Caco-2 (cell line): ENCODE results near the gene ZNF593. TPM values are rescaled to one million over a fixed set of nuclear protein-coding genes. Genes with fewer than 3 reads are reported as not detected.

Experiments used
- BruUV-seq: library from RNA; stranded (reverse); fragments of 400-500 nt; replicated peaks from 2 replicates; lab custom pipeline; 2021; lab: Mats Ljungman, UMichigan
- CTCF ChIA-PET: fragments of 300-600 bp; sonication (Branson Sonifier 250); formaldehyde crosslinking; loops from one replicate; lab custom pipeline; 2022; ENCODE audit warnings: antibody characterized with exemption; lab: Charles Lee
- POLR2A ChIA-PET: fragments of 300-600 bp; sonication (Branson Sonifier 250); formaldehyde crosslinking; loops from one replicate; lab custom pipeline; 2022; ENCODE audit warnings: antibody characterized with exemption; lab: Charles Lee
- DNase-seq, 2 experiments: peaks; one replicate each; pipeline versions ENCODE4 v3.0.0 to v3.0.0-alpha.2; 2020 to 2022
- H3K27me3 ChIP-seq: replicated peaks from 2 replicates; pipeline ENCODE4 v1.6.0; 2011; ENCODE audit warnings: low read length; ENCODE audit not compliant: control insufficient read depth, insufficient read depth
- H3K36me3 ChIP-seq: 2 replicates; pipeline ENCODE4 v1.5.1; 2011; ENCODE audit warnings: low read length; ENCODE audit not compliant: control insufficient read depth, insufficient read depth
- H3K4me1 ChIP-seq: fragments of 250-450 bp; sonication (Bioruptor Pico); 2 replicates; pipeline ENCODE4 v1.5.1; 2020; ENCODE audit warnings: mild to moderate bottlenecking
- H3K4me3 ChIP-seq: 2 replicates; pipeline ENCODE4 v1.5.1; 2011; ENCODE audit warnings: low read depth, mild to moderate bottlenecking, control low read depth, low read length
- H3K9me3 ChIP-seq: fragments of 250-450 bp; sonication (Bioruptor Pico); 2 replicates; pipeline ENCODE4 v1.5.1; 2020; ENCODE audit warnings: mild to moderate bottlenecking, moderate library complexity
- H3K27ac Mint-ChIP-seq: one replicate; pipeline ENCODE4 v1.8.0; 2022; ENCODE audit warnings: mixed read lengths; ENCODE audit not compliant: unreplicated experiment
- H3K27me3 Mint-ChIP-seq: one replicate; pipeline ENCODE4 v1.8.0; 2022; ENCODE audit warnings: mixed read lengths; ENCODE audit not compliant: insufficient read depth, unreplicated experiment
- H3K36me3 Mint-ChIP-seq: one replicate; pipeline ENCODE4 v1.8.0; 2022; ENCODE audit warnings: mild to moderate bottlenecking, mixed read lengths; ENCODE audit not compliant: insufficient read depth, unreplicated experiment
- H3K4me1 Mint-ChIP-seq: one replicate; pipeline ENCODE4 v1.8.0; 2022; ENCODE audit warnings: low read depth, mixed read lengths; ENCODE audit not compliant: unreplicated experiment
- H3K4me3 Mint-ChIP-seq: one replicate; pipeline ENCODE4 v1.8.0; 2022; ENCODE audit warnings: mild to moderate bottlenecking, moderate library complexity, mixed read lengths; ENCODE audit not compliant: unreplicated experiment
- H3K9me3 Mint-ChIP-seq: one replicate; pipeline ENCODE4 v1.8.0; 2022; ENCODE audit warnings: mixed read lengths; ENCODE audit not compliant: unreplicated experiment
- CTCF ChIP-seq, 2 experiments: fragments of 200-600 bp in 1 of 2; IDR thresholded peaks; 1 replicate in 1 of 2; 2 replicates in 1 of 2; pipeline versions ENCODE4 v1.5.1 to v1.8.0; 2011 to 2022; ENCODE audit warnings: antibody characterized with exemption in 1 of 2, control low read depth in 1 of 2, inconsistent platforms in 1 of 2, low read depth in 1 of 2, low read length in 1 of 2, mild to moderate bottlenecking in 1 of 2, moderate library complexity in 1 of 2; ENCODE audit not compliant: insufficient read depth in 1 of 2, severe bottlenecking in 1 of 2, unreplicated experiment in 1 of 2
- intact Hi-C: fragments of 100-400 bp; cut with micrococcal nuclease; formaldehyde crosslinking; loops from one replicate; pipeline ENCODE4 v1.10.0; 2022; ENCODE audit not compliant: unreplicated experiment
- total RNA-seq: library from RNA; stranded (reverse); gene quantifications from 2 replicates; pipeline ENCODE4 v1.2.3, GENCODE V29; 2022

The ZNF593 gene
- total RNA-seq, 1 experiment from 2014 or later: 50.0 TPM

DNA sequence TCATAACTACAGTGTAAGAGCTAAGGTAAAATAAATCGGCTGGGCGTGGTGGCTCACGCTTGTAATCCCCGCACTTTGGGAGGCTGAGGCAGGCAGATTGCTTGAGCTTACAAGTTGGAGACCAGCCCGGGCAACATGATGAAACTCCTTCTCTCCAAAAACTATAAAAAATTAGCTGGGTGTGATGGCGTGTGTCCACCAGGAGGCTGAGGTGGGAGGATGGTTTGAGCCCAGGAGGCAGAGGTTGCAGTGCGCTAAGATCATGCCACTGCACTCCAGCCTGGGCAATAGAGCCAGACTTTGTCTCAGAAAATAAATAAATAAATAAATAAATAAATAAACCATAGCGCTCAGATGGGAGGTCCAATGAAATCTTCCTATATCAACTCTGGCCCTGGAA is 27.5 kb upstream of the ZNF593 start:
- DNase-seq: no peak
- no peaks in the 10 kb centered on the region for H3K9me3 Mint-ChIP-seq
- intact Hi-C loops: no loop called here
- BruUV-seq: no TSS peak
- no peak overlapping the region for H3K4me3 Mint-ChIP-seq
- no peak overlapping the region for H3K27ac Mint-ChIP-seq
- ChIA-PET POLR2A (no interaction called here), CTCF (interaction anchor here (0.6 to 1.5 kb wide), 4 partner anchors 41 to 1651 kb away, joined by 3 to 4 read pairs (median 3); no protein-coding TSS in a partner anchor)
- H3K36me3 ChIP-seq: no peaks in the 10 kb centered on the region
- H3K4me1 ChIP-seq: no peaks in the 10 kb centered on the region
- no peaks in the 10 kb centered on the region for H3K27me3 ChIP-seq
- TF ChIP-seq CTCF (IDR thresholded peaks at IDR 0.05; ENCODE audit: insufficient read depth in 1 of 2, low read depth in 1 of 2, low read length in 1 of 2, severe bottlenecking in 1 of 2, unreplicated experiment in 1 of 2): no peak
- no peaks in the 10 kb centered on the region for H3K9me3 ChIP-seq
- no peaks in the 10 kb centered on the region for H3K36me3 Mint-ChIP-seq
- no peaks in the 10 kb centered on the region for H3K4me1 Mint-ChIP-seq
- no peak overlapping the region for H3K4me3 ChIP-seq
- H3K27me3 Mint-ChIP-seq: no peaks in the 10 kb centered on the region

DNA sequence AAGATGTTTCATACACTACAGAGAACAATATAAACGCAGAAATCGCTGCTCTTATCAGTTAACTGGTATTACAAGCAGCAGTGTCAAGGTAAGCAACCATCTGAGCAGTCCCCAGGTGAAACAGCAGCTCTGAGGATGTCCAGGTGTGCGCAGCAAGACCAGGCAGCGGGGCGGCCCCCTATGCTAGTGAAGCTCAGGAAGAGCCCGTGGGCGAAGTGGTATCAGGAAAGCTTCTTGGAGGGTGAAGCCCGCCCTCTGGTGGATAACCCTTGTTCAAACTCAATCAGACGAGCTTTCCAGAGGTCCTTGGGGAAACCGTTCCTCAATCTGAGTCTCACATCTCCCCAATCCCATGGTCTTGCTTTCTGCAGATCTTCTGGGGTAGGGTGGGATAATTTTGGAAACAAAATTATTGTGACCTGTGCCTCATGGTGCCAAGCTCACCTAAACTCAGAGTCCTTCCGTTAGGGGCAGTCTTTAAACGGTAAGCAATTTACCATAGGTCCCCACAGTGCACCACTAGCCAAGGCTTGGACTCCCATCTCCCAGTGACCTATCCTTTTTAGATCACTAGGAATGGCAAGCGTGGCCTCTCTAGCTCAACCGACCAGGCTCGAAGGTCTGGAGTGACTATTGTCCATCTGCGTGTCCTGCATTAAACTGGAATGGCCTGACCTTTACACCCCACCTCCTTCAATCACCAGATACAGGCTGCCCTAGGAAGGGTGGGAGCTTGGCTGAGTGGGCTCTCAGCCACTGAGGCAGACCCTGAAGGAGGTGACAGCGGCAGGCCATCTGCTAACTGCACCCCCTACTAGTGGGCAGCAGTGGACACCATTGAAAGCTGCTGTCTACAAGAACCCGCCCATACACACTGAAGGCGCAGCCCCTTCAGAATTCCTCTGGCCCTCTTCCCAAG is 24.4 kb upstream of the ZNF593 start:
- CTCF ChIA-PET: interaction anchor here (0.5 to 2.7 kb wide), 26 partner anchors 9 to 1623 kb away, joined by 3 to 77 read pairs (median 5); partner anchors contain the start of genes CEP85, CNKSR1, PAFAH2 and PDIK1L
- intact Hi-C loops: loop anchor here (1.0 kb wide), 3 partner anchors 16 to 110 kb away; no protein-coding TSS in a partner anchor
- Mint-ChIP-seq H3K36me3 (no peaks in the 10 kb centered on the region), H3K27ac (no peak overlapping the region), H3K9me3 (no peaks in the 10 kb centered on the region), H3K27me3 (no peaks in the 10 kb centered on the region), H3K4me1 (no peaks in the 10 kb centered on the region), H3K4me3 (no peak overlapping the region)
- Histone ChIP-seq H3K27me3 (no peaks in the 10 kb centered on the region), H3K4me1 (no peaks in the 10 kb centered on the region), H3K4me3 (no peak overlapping the region), H3K9me3 (no peaks in the 10 kb centered on the region), H3K36me3 (no peaks in the 10 kb centered on the region)
- DNase-seq: peak; percentile 83 to 84
- POLR2A ChIA-PET: interaction anchor here (1.1 kb wide), 1 partner anchor 109 kb away, joined by 5 read pairs; no protein-coding TSS in a partner anchor
- peak; percentile 62 to 63 for TF ChIP-seq CTCF (IDR thresholded peaks at IDR 0.05; ENCODE audit: insufficient read depth in 1 of 2, low read depth in 1 of 2, low read length in 1 of 2, severe bottlenecking in 1 of 2, unreplicated experiment in 1 of 2)
- BruUV-seq: no TSS peak

GRCh38 chr1:26145960-26146294 is 23.8 kb upstream of the ZNF593 start:
- no peaks in the 10 kb centered on the region for H3K9me3 Mint-ChIP-seq
- intact Hi-C loops: loop anchor here (1.0 kb wide), 3 partner anchors 15 to 111 kb away; no protein-coding TSS in a partner anchor
- H3K27me3 Mint-ChIP-seq: no peaks in the 10 kb centered on the region
- Histone ChIP-seq H3K4me3 (no peak overlapping the region), H3K27me3 (no peaks in the 10 kb centered on the region), H3K9me3 (no peaks in the 10 kb centered on the region), H3K36me3 (no peaks in the 10 kb centered on the region), H3K4me1 (no peaks in the 10 kb centered on the region)
- no peaks in the 10 kb centered on the region for H3K4me1 Mint-ChIP-seq
- BruUV-seq: no TSS peak
- POLR2A ChIA-PET: no interaction called here
- DNase-seq: no peak
- CTCF ChIA-PET: interaction anchor here (1.1 to 2.7 kb wide), 3 partner anchors 34 to 123 kb away, joined by 3 to 77 read pairs (median 6); no protein-coding TSS in a partner anchor
- no peak for TF ChIP-seq CTCF (IDR thresholded peaks at IDR 0.05; ENCODE audit: insufficient read depth in 1 of 2, low read depth in 1 of 2, low read length in 1 of 2, severe bottlenecking in 1 of 2, unreplicated experiment in 1 of 2)
- no peak overlapping the region for H3K4me3 Mint-ChIP-seq
- H3K36me3 Mint-ChIP-seq: no peaks in the 10 kb centered on the region
- H3K27ac Mint-ChIP-seq: no peak overlapping the region
